Karpas-422 (cell line): Measurements from ENCODE around the gene CXXC5. TPM values are rescaled to one million over a fixed set of nuclear protein-coding genes. Genes with fewer than 3 reads are reported as not detected.
"Not testable (repeated sequence)": the region's sequence is repeated elsewhere in the genome, so short reads cannot be mapped to it uniquely, and the experiment has no call there.

Experiments used
- DNase-seq: peaks from one replicate; pipeline ENCODE4 v3.0.0-alpha.2; 2015
- H2AFZ ChIP-seq: fragments of 200-600 bp; sonication (generic); 2 replicates; pipeline ENCODE4 v1.6.1; 2014; ENCODE audit warnings: antibody characterized with exemption, low read length, mixed read lengths
- H3K27ac ChIP-seq: fragments of 200-600 bp; sonication (generic); 2 replicates; pipeline ENCODE4 v1.5.1; 2014; ENCODE audit warnings: mild to moderate bottlenecking, low read length, moderate library complexity
- H3K27me3 ChIP-seq: fragments of 200-600 bp; sonication (generic); 2 replicates; pipeline ENCODE4 v1.6.1; 2014; ENCODE audit warnings: low read length, mixed read lengths
- H3K36me3 ChIP-seq: fragments of 200-600 bp; sonication (generic); 2 replicates; pipeline ENCODE4 v1.6.1; 2014; ENCODE audit warnings: low read length, mixed read lengths; ENCODE audit not compliant: insufficient read depth
- H3K4me1 ChIP-seq: fragments of 200-600 bp; sonication (generic); 2 replicates; pipeline ENCODE4 v1.6.1; 2014; ENCODE audit warnings: mild to moderate bottlenecking, low read length, mixed read lengths
- H3K4me2 ChIP-seq: fragments of 200-600 bp; sonication (generic); 2 replicates; pipeline ENCODE4 v1.6.1; 2014; ENCODE audit warnings: low read length, low read depth, mild to moderate bottlenecking; ENCODE audit not compliant: poor library complexity, severe bottlenecking
- H3K4me3 ChIP-seq: fragments of 200-600 bp; sonication (generic); 2 replicates; pipeline ENCODE4 v1.5.1; 2014; ENCODE audit warnings: mild to moderate bottlenecking, antibody characterized with exemption, low read length, mixed read lengths
- H3K79me2 ChIP-seq: fragments of 200-600 bp; sonication (generic); 2 replicates; pipeline ENCODE4 v1.6.1; 2014; ENCODE audit warnings: mild to moderate bottlenecking, low read length, mixed read lengths
- H3K9ac ChIP-seq: fragments of 200-600 bp; sonication (generic); 2 replicates; pipeline ENCODE4 v1.6.0; 2014; ENCODE audit warnings: low read length
- H3K9me2 ChIP-seq: fragments of 200-600 bp; sonication (generic), shearing (Covaris generic); replicated peaks from 2 replicates; pipeline ENCODE4 v1.6.0; 2014; ENCODE audit warnings: mild to moderate bottlenecking, low read length, moderate library complexity; ENCODE audit not compliant: insufficient read depth
- H3K9me3 ChIP-seq: fragments of 300-700, 200-600 bp; sonication (generic); 2 replicates; pipeline ENCODE4 v1.6.1; 2014; ENCODE audit warnings: low read length, mixed read lengths
- H4K20me1 ChIP-seq: fragments of 200-600 bp; sonication (generic); 2 replicates; pipeline ENCODE4 v1.6.1; 2014; ENCODE audit warnings: mild to moderate bottlenecking, antibody characterized with exemption, low read length, low read depth; ENCODE audit not compliant: insufficient read depth
- total RNA-seq: library from RNA; depleted of rRNA; stranded (reverse); fragments of >200 nt; shearing (Covaris generic); gene quantifications from 2 replicates; pipeline ENCODE4 v1.2.3, GENCODE V29; 2014; ENCODE audit warnings: low replicate concordance

The CXXC5 gene
- total RNA-seq, 1 experiment from 2014 or later = 2.9 TPM

- H3K9ac ChIP-seq = 0 out of 2 replicates have a peak overlapping the region, but pooled peaks have one; percentile 10
- H2AFZ ChIP-seq = no peak overlapping the region
- H3K79me2 ChIP-seq = no peaks in the 10 kb centered on the region
- H4K20me1 ChIP-seq = 0 out of 2 replicates have a peak, but pooled peaks cover 4% of the 10 kb centered on the region
- H3K4me2 ChIP-seq = peak overlapping the region; percentile 82
- H3K36me3 ChIP-seq = no peaks in the 10 kb centered on the region
- no peaks in the 10 kb centered on the region for H3K27me3 ChIP-seq
- DNase-seq = no peak
- H3K4me3 ChIP-seq = no peak overlapping the region
- H3K4me1 ChIP-seq = peaks cover 49% of the 10 kb centered on the region
- H3K27ac ChIP-seq = no peak overlapping the region
- no peaks in the 10 kb centered on the region for H3K9me2 ChIP-seq
- H3K9me3 ChIP-seq = no peaks in the 10 kb centered on the region
These were observed 60.9 kb downstream of the CXXC5 start for GRCh38 chr5:139708877-139709581.

DNA sequence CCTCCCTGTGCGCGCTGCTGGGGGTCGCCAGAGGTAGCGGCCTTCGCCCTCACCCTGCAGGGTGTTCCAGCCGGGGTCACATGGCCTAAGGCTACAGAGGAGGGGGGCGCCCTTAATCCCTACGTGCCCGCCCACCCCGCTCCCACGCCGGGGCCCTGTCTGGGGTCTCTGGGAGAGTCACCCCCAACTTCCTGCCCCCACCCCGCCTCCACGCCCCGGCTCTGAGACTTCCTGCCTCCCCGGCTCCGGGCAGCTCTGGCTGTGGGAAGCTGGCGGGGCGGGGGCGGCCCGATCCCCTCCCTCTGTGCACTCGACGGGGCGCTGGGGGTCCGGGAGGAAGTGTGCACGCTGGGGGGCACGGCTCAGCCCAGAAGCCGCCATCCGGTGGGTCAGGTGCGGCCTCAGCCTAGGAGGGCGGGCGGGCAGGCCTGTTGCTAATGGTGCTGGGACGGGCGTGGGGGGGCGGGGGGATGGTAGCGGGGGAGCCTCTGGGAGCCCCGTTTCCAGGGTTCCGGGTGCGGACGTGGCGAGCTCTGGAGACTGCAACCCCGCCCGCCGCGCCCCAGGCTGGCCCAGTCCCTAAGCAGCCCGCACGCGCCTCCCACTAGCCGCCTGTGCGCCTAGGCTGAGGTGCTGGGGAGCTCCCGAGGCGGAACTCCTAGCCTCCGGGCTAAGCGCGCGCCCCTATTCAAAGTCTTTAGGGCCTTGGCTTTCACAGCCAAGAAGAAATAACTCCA, 61.6 kb downstream of the CXXC5 start:
- H4K20me1 ChIP-seq = 0 out of 2 replicates have a peak, but pooled peaks cover 4% of the 10 kb centered on the region
- peaks cover 49% of the 10 kb centered on the region for H3K4me1 ChIP-seq
- no peaks in the 10 kb centered on the region for H3K79me2 ChIP-seq
- H3K9me3 ChIP-seq = no peaks in the 10 kb centered on the region
- H3K9ac ChIP-seq = no peak overlapping the region
- no peak overlapping the region for H3K4me3 ChIP-seq
- H3K9me2 ChIP-seq = no peaks in the 10 kb centered on the region
- no peak for DNase-seq
- H3K36me3 ChIP-seq = no peaks in the 10 kb centered on the region
- H3K27ac ChIP-seq = no peak overlapping the region
- peak overlapping the region; percentile 82 for H3K4me2 ChIP-seq
- H2AFZ ChIP-seq = no peak overlapping the region
- H3K27me3 ChIP-seq = no peaks in the 10 kb centered on the region

GRCh38 chr5:139710319-139711066, 62.3 kb downstream of the CXXC5 start:
- H3K36me3 ChIP-seq = no peaks in the 10 kb centered on the region

DNA sequence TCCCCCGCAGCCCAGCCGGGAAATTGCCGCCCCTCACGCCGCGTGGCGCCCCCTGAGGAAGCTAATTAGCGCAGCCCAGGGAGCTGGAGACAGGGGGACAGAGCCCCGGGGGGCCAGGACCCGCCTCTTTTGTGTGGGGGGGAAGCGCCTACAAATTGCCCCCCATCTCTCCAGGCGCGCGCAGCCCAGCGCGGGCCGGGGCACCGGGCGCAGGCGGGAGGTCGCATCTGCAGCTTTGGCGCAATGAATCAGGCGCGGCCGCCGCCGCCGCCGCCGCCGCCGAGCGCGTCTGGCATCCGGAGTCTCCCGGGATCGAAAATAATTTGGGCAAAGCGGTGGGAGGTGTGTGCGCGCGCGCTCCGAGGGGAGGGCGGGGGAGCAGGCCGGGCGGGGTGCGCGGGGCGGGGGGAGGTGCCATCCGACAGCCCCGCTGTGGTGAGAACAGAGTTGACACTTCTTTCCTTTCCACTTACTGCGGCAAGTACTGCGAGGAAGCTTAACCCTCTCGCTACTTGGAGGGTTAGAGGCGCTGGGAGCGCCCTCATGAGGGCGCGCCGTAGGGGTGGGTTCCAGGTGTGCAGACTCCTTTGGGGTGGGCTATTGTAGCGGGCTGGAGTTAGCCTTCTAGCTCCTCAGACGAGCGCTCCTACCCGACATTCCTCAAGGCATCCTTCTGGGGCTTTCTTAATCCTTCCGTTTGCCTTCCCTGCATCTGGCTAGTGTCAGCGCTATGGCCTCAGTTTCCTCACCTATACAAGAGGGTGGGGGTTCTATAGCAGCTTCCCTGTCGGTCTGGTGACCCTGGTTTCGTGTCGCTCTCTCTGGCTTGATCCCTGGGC, 63.1 kb downstream of the CXXC5 start:
- H3K36me3 ChIP-seq = no peaks in the 10 kb centered on the region
- peaks cover 41% of the 10 kb centered on the region for H3K4me1 ChIP-seq
- H3K79me2 ChIP-seq = no peaks in the 10 kb centered on the region
- DNase-seq = peak; percentile 71
- no peak overlapping the region for H2AFZ ChIP-seq
- H3K4me3 ChIP-seq = peak overlapping the region; percentile 61
- no peaks in the 10 kb centered on the region for H3K9me3 ChIP-seq
- no peaks in the 10 kb centered on the region for H3K27me3 ChIP-seq
- peak overlapping the region; percentile 82 for H3K4me2 ChIP-seq
- H3K27ac ChIP-seq = no peak overlapping the region
- H3K9ac ChIP-seq = peak overlapping the region; percentile 33; the same call in 1 of the 2 replicates
- H3K9me2 ChIP-seq = no peaks in the 10 kb centered on the region
- H4K20me1 ChIP-seq = 0 out of 2 replicates have a peak, but pooled peaks cover 4% of the 10 kb centered on the region

More at GRCh38 chr5:139710319-139711066, 62.3 kb downstream of the CXXC5 start:
- H3K79me2 ChIP-seq = no peaks in the 10 kb centered on the region
- H3K9me3 ChIP-seq = no peaks in the 10 kb centered on the region
- DNase-seq = no peak
- peak overlapping the region; percentile 61 for H3K4me3 ChIP-seq
- H3K27me3 ChIP-seq = no peaks in the 10 kb centered on the region
- H4K20me1 ChIP-seq = 0 out of 2 replicates have a peak, but pooled peaks cover 4% of the 10 kb centered on the region
- no peak overlapping the region for H2AFZ ChIP-seq
- peaks cover 49% of the 10 kb centered on the region for H3K4me1 ChIP-seq
- no peaks in the 10 kb centered on the region for H3K9me2 ChIP-seq
- peak overlapping the region; percentile 82 for H3K4me2 ChIP-seq
- H3K9ac ChIP-seq = peak overlapping the region; percentile 33; the same call in 1 of the 2 replicates
- no peak overlapping the region for H3K27ac ChIP-seq

DNA sequence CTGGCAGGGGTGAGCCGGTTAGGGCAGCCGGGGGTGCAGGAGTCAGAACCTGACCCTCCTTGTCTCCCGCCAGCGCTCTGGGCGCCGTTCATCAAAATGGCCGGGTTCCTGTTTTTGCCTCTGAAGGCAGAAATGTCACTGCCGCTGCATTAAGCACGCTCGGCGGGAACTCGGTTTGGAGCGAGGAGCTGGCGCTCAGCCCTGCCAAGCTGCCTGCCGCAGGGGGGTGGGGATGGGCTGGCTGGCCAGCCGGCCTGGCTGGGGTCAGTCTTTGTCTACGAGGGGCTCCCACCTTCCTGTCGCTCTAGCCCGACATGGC, 63.7 kb downstream of the CXXC5 start:
- 0 out of 2 replicates have a peak, but pooled peaks cover 4% of the 10 kb centered on the region for H4K20me1 ChIP-seq
- H3K36me3 ChIP-seq = no peaks in the 10 kb centered on the region
- no peak for DNase-seq
- H3K27me3 ChIP-seq = no peaks in the 10 kb centered on the region
- no peak overlapping the region for H3K27ac ChIP-seq
- peak overlapping the region; percentile 82 for H3K4me2 ChIP-seq
- peak overlapping the region; percentile 61; the same call in 1 of the 2 replicates for H3K4me3 ChIP-seq
- H2AFZ ChIP-seq = no peak overlapping the region
- no peaks in the 10 kb centered on the region for H3K9me2 ChIP-seq
- no peaks in the 10 kb centered on the region for H3K79me2 ChIP-seq
- H3K9me3 ChIP-seq = no peaks in the 10 kb centered on the region
- H3K4me1 ChIP-seq = peaks cover 40% of the 10 kb centered on the region
- no peak overlapping the region for H3K9ac ChIP-seq

DNA sequence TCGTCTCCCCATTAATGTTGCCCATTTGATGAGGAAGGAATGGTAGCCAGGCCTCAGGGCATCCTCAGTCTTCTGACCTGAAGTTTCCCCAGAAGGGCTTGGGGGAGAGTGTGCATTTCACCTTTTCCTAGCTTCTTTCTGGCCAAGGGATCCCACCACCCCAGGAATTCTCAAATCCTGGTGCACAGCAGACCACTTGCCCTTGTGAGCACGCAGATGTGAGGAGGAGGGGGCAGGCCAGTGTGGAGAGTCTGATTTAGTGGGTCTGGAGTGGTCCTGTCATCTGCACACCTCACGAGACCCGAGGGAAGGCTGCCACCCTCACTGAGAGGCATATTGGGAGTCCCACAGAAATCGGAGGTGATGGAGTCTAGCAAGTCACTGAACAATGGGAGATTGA, 64.3 kb downstream of the CXXC5 start:
- H3K27me3 ChIP-seq = no peaks in the 10 kb centered on the region
- no peaks in the 10 kb centered on the region for H3K79me2 ChIP-seq
- peaks cover 40% of the 10 kb centered on the region for H3K4me1 ChIP-seq
- no peak overlapping the region for H3K9ac ChIP-seq
- no peak for DNase-seq
- H3K9me2 ChIP-seq = no peaks in the 10 kb centered on the region
- no peak overlapping the region for H3K4me2 ChIP-seq
- no peak overlapping the region for H3K27ac ChIP-seq
- H4K20me1 ChIP-seq = 0 out of 2 replicates have a peak, but pooled peaks cover 4% of the 10 kb centered on the region
- H3K36me3 ChIP-seq = no peaks in the 10 kb centered on the region
- no peaks in the 10 kb centered on the region for H3K9me3 ChIP-seq
- H3K4me3 ChIP-seq = no peak overlapping the region
- no peak overlapping the region for H2AFZ ChIP-seq

GRCh38 chr5:139713898-139714297, 65.7 kb downstream of the CXXC5 start:
- not testable (repeated sequence) for H3K9ac ChIP-seq, H3K27ac ChIP-seq, H2AFZ ChIP-seq, H3K9me2 ChIP-seq, H4K20me1 ChIP-seq, H3K36me3 ChIP-seq, H3K27me3 ChIP-seq, H3K4me2 ChIP-seq, H3K79me2 ChIP-seq, DNase-seq, H3K4me3 ChIP-seq, H3K9me3 ChIP-seq
- peaks cover 29% of the 10 kb centered on the region for H3K4me1 ChIP-seq
